ENCODE data around the gene HAAO.

HAAO gene

DNA sequence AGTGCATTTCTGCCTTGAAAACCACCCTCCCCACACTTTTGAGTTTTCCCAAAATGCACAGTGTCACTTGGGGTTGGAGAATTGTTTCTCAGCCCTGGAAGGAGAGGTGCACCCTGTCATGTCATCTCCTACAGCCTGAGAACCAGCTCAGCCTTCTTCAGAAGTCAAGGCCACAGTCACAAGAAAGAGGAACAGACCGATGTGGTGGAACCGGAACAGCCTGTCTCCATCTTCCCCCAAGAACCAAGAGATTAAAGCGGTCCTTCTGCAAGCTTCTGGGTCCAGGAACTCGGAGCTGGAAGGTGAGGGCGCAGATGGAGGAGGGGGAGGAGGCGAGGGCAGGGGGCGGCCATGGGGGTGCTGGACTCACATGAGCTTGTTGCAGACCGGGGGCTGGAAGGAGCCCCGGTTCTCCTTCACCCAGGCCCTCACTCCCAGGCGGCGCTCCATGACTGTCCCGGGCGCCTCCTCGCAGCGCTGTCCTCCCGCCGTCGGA lies 248 bp downstream of the HAAO start:
- no peak for DNase-seq

- no peak for DNase-seq
These were observed 777 bp downstream of the HAAO start for GRCh38 chr2:42791606-42792005.

- no peak for DNase-seq
These were observed 2.6 kb downstream of the HAAO start for GRCh38 chr2:42789751-42790150.

DNA sequence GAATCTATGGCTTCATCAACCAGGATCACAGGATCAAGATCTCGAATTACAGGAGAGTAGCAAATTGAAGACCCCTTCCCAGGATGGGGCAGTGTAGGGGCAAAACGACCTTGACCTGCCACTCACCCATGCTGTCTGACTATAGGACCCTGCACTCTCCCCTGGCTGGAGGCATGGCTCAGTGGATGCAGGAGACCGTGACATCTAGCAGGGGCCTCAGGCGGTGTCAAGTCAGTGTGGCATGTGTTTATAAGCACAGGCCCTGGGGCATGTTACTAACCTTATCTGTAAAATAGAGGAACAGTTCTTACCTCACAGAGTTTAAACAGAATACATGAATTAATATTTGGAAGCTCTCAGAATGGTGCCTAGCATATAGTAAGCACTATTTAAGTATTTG lies 3.5 kb downstream of the HAAO start:
- no peak for DNase-seq

DNA sequence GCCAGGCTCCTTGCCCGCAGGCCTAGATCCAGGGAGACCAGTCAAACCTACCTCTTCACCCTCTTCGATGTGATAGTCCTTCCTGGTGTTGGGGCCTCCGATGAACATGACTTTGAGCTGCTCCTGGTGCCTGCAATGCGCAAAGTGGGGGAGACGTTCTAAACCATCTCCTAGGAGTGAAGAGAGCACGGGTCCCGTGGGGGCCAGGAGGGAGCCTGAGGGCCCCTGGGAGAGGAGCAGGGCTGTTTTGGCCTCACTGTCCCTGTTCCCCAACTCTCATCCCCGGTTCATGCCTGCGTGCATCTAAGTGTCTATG lies 3.9 kb downstream of the HAAO start:
- DNase-seq, result no peak

GRCh38 chr2:42787788-42788477 lies 4.5 kb downstream of the HAAO start:
- DNase-seq, result no peak

DNA sequence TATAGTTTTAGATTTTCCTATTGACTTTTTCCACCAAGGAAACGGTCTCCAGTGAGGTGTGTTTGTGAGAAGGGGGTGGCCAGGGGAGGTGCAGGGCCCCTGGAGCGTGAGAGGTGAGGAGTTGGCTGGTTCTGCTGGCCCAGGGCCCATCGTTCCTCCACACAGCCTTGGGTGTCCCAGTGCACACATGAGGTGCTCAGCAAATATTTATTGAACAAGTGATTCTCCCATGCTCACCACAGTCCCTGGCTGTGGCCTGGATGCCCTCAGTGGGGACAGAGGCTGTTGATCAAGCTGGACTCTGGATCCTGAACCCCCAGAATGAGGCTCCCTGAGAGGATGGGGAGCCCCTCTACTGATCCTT lies 5.0 kb downstream of the HAAO start:
- DNase-seq, result no peak

DNA sequence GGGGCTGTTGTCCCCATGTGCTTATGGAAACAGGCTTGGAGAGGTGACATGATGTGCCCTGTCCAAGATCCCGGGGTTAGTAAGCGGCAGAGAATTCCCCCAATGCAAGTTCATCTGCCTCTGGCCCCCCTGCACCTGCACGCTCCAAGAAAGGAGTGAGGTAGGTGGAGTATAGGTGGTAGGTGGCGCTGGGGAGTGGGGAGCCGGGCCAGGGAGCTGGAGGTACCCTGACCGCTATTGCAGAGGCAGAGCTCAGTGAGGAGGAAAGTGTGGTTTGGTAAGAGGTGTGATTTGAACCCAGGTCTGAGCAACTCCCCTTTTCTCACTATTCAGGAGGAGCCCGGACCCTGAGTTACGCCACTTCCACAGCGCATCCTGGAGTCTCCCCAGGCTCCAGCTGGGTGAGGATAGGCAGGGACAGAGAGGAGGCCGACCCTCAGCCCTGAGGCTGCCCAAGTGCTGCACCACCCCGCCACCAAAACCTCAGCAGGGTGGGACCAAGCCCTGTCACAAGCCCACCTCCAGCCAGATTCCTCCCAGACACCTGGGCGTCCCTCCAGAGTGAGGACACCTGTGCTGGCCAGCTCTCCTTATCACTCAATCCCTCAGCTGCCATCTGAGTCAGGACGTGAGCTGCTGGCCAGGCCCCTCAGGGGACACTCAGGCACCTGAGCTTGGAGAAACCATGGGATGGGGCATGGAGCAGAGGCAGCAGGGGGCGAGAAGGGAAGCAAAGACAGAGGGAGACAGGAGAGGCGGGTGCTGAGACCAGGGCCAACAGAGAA lies 5.6 kb downstream of the HAAO start:
- DNase-seq, result no peak

- no peak for DNase-seq
These were observed 8.0 kb downstream of the HAAO start for GRCh38 chr2:42784204-42784880.

DNA sequence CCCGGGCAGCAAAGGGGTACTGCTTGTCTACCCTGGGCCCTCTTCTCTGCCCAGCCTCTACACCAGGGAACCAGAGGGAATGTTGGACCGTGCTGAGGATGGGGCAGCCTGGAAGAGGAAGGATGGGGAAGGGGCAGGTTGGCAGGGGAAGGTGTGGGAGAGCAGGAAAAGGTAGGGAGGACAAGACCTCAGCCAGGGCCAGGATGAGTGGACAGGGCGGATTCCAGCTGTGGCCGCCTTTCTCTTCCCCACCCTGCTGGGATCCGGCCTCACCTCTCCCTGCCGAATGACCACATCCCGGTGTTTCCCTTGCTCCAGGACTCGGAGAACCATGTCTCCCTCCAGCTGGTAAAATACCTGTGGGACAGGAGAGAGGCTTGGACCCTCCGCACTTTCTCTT lies 8.9 kb downstream of the HAAO start:
- no peak for DNase-seq

DNA sequence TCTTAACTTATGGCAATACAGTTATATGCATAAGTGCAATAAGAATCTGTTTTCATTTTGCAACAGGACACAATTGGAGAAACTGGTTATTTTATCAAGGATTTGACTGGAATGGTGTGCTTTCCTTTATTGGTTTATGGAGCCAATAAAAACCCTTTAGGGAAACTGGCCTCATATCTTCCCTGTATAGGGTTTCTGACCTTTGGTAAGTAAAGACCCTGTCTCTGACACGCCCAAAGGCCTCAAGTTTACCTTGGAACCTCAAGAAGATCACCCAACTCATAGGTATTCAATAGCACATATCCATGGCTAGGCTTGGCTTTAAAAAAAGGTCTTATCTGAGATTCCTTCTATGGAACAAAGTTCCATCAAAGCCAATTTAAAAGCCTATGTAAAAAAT lies 11.2 kb downstream of the HAAO start:
- no peak for DNase-seq

DNA sequence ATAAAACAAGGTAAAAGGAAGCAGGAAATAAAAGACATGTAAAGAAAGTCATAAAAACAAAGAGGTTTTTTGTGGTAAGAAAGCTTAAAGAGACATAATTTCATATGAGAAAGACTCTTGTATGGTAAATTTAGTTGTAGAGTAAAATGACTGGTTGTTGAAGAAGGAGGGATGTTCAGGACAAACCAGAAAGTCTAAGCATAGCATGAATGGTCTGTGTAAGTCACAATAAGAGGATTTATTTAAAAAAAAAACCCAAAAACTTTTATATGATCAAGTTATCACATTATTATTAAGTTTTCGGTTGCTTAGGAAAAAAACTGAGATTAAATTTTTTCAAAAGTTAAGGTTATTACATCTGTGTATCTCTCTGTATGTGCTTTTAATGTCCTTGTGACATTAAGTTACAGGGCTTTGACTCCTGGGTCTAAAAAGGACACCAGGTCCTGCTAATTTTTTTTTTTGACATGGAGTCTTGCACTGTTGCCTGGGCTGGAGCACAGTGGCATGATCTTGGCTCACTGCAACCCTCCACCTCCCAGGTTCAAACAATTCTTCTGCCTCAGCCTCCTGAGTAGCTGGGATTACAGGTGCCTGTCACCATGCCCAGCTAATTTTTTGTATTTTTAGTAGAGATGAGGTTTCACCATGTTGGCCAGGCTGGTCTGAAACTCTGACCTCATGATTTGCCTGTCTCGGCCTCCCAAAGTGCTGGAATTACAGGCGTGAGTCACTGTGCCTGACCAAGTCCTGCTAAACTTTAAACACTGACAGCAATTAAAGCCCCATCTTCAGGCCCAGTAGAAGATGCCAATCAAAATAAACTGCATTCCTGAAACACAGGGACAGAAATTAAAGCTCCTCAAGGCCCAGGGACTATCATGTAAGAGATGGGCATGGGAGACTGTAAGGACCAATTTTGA lies 14.2 kb downstream of the HAAO start:
- no peak for DNase-seq

GRCh38 chr2:42775810-42776209 lies 16.6 kb downstream of the HAAO start:
- no peak for DNase-seq

DNA sequence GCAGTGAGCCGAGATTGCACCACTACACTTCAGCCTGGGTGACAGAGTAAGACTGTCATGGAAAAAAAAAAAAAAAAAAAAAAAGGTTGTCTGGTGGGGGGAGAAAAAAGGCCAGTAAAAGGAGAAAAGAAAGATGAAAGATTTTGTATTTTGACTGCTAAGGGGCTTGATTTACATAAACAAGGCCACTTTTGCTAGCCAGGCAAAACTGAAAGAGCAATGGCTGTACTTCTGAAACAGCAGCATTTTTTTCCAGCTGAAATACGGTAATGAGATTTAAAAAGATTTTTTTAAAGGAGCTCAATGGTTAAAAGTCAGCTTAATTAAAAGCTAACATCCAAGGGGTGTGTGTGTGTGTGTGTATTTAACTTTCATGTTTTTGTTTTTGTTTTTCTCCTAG lies 17.2 kb downstream of the HAAO start:
- no peak for DNase-seq

DNA sequence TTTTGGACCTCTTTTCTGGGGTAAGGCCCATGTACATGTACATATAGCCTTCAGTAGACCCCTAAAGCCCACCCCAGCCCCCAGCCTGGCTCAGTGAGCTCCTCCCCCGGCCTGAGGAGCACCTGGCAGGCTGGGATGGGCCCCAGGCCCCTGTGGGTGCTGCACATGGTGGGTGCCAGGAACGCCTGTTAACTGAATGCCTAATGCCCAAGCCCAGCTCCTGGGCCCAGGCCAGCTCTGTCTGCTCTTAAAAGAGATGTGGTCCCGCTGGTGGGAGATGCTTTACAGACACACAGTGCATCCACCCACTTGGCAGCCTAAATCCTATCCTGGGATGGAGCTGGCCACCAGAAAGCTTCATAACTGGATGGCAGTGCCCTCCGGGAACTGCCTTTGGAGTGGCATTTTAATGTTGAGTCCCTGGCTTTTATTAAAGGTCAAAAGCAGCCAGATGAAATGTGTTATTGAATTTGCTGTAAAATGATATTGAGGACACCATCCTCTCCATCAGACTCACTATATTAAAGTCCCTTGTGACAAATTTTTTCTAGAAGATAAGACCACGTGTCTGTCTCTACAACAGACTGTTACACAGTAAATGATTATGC lies 20.7 kb downstream of the HAAO start:
- DNase-seq, result no peak

GRCh38 chr2:42770288-42771131 lies 21.9 kb downstream of the HAAO start:
- DNase-seq, result no peak

GRCh38 chr2:42769583-42770287 lies 22.6 kb downstream of the HAAO start:
- DNase-seq, result no peak

- no peak for DNase-seq
These were observed 23.6 kb downstream of the HAAO start for GRCh38 chr2:42768706-42769256.

DNA sequence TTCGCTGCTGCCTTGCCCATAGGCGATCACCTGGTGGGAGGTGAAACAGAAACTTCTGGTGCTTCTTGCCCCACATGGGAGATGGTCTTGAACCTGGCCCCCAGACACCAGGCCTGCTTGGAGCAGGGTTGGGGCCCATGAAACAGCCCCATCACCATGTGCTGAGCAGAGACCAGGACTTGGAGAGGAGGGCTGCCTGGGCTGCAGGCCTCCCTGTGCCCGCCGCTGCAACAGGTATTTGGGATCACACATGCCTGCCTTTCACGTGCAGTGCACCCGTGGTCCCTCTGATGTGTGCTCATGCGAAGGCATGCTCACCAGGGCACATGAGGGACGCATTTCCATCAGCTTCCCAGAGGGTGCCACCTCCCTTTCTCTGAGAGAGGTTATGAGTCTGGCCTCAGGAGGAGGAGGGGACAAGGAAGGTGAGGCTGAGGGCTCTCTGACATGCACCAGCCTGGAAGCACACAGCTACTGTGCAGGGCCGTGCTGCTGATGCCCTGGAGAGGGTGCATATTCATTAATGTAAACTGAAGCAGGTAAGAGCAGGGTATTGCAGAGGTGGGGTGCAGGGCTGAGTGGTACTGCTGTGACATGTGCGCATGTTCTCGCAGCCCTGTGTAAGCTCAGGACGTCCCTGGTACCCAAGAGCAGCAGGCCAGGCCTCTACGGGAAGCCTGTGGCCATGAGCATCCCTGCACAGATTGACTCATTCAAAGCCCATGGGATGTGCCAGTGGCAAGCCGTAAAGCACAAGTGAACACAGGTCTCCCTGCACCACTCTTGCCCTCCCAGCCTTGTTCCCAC lies 24.3 kb downstream of the HAAO start:
- DNase-seq, result no peak

All from NCI-H1105 (cell line).